NCI-H1092 treated with DMSO at 0.1 percent for 48 hours (cell line): ENCODE measurements around the gene TMEM40.
A peak's percentile ranks its signal among the peaks of the same experiment; 100 is the strongest.
"Not testable (repeated sequence)": the region's sequence is repeated elsewhere in the genome, so short reads cannot be mapped to it uniquely, and the experiment has no call there.

Experiments used
- DNase-seq: peaks from one replicate; lab custom pipeline; 2025; lab: John Stamatoyannopoulos, UW

Gene TMEM40, protein sequence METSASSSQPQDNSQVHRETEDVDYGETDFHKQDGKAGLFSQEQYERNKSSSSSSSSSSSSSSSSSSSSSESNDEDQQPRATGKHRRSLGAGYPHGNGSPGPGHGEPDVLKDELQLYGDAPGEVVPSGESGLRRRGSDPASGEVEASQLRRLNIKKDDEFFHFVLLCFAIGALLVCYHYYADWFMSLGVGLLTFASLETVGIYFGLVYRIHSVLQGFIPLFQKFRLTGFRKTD

GRCh38 chr3:12759097-12759679 is at the start of gene TMEM40:
Gene TMEM40, minus strand, starts transcription at chr3:12759259. Its CDS starts 9,427 bp downstream, at chr3:12749832.
- DNase-seq: no peak

- no peak for DNase-seq
Observed at GRCh38 chr3:12808587-12808986, 49.5 kb upstream of the TMEM40 start.

DNA sequence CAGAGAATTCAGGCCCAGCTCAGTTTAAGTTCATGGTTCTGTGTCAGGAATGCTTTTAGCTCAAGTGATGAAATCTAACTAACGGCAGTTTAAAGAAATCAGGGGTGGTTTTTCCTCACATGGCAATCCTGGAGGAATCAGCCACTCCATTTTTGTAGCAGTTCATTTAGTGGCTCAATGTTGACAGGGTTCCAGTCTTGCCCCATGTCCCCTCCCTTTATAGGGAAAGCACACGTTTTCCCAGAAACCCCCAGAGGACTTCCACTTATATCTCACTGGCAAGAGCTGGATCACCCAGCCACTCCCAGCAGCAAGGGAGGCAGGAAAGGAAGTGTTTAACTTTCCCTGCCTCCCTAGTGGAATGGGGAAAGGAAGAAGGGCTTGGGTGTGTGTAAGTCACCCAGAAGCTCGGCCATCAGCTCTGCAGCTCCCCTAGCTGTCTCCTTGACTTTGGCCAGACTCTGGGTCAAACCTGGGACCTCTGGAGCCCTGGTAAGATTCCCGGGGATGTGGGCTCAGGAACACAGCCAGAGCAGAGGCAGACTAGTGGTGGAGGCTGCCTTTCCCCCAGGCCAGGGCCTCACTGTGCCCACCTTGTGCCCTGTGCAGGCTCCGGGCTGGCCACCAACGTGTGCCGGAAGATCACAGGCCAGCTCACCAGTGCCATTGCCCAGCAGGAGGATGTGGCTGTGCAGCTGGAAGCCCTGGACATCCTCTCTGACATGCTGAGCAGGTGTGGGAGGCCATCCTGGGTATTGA is 48.7 kb upstream of the TMEM40 start:
- DNase-seq: no peak

DNA sequence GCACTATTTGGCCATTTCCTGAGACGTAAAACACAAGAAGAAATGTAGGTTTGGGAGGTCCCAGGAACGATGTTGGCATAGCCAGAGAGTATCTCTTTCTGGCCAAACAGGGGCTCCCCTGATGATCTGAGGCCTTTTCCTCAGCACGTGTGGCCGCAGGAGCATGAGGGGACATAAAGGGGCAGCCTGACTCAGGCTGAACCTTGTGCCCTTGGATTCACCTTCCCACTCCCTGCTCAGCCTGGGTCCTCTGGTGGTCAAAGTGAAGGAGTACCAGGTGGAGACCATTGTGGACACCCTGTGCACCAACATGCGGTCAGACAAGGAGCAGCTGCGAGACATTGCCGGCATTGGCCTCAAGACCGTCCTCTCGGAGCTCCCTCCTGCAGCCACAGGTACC is 48.0 kb upstream of the TMEM40 start:
- DNase-seq: no peak

- no peak for DNase-seq
Observed at GRCh38 chr3:12803371-12803770, 44.3 kb upstream of the TMEM40 start.

DNA sequence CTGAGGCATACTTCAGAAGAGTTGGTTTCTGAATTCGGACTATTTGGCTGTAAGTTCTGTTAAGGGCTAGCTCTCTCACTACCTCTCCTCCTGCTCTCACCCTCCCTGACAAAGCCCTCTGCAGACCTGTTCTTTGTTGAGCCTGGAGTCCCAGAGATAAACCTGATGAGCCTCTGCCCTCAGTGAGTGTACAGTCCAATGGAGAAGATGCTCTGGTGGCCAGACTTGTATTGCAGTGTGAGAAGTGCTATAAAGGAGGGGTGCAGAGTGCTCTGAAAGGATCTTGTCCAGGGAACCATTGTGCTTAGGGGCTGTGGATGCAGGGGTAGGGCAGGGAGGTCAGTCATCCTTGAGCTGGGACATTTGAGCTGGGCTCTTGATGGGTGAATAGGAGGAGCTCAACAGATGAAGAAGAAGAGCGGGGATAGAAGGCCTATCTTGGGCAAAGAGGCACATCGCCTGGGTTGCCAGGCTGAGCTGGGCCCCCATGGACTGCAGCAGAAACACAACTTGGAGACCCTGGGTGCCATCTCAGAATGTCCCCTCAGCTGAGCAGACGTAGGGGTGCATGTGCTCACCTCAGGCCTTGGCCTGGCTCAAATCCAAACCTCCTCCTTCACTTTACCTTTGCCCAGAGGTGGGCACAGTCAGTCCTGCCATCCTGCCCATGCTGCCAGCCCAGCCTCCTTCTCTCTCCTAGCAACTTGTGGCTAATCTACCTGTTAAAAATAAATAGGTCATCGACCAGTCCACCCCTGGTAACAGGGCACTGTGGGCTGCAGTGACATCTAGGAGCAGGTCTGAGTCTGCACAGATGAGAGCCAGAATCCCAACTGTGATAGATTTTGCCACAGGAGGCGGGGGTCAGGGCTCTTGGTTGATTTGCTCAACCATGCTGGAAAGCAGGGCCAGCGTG is 40.7 kb upstream of the TMEM40 start:
- DNase-seq: no peak

GRCh38 chr3:12798559-12799179 is 39.6 kb upstream of the TMEM40 start:
- no peak for DNase-seq

- DNase-seq: no peak
Observed at GRCh38 chr3:12797892-12798558, 39.0 kb upstream of the TMEM40 start.

DNA sequence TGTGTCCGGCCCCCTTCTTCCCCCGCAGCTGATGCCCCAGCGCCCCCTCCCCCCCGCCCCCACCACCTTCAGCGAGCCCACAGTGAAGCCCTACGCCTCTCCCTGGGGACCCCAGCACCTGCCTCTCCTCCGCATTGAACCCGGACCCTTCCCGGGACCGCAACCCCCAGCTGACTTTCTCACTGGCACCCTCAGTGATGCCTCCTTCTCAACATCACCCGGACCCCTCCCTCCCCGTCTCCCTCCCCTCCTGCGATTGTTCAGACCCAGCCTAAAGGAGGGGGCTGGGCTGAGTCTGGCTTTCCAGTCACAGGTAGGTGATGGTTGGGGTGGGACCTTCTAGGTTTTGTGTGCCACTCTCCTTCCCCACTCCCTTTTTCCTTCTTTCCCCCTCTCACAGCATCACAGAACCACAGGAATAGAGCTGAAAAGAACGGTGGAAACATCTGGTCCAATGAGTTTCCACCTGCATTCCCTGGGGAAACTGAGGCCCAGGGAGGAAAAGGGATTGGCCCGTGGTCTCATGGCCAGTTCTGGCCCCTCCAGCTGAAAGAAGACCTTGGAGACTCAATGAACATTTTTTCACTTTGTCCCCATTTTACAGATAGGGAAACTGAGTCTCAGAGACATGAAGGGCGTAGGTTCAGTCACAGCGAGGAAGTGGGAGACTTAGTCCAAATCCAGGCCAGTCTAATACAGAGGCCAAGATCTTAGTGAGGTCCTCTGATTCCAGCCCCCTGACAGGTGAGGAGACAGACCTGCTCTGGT is 38.2 kb upstream of the TMEM40 start:
- no peak for DNase-seq

DNA sequence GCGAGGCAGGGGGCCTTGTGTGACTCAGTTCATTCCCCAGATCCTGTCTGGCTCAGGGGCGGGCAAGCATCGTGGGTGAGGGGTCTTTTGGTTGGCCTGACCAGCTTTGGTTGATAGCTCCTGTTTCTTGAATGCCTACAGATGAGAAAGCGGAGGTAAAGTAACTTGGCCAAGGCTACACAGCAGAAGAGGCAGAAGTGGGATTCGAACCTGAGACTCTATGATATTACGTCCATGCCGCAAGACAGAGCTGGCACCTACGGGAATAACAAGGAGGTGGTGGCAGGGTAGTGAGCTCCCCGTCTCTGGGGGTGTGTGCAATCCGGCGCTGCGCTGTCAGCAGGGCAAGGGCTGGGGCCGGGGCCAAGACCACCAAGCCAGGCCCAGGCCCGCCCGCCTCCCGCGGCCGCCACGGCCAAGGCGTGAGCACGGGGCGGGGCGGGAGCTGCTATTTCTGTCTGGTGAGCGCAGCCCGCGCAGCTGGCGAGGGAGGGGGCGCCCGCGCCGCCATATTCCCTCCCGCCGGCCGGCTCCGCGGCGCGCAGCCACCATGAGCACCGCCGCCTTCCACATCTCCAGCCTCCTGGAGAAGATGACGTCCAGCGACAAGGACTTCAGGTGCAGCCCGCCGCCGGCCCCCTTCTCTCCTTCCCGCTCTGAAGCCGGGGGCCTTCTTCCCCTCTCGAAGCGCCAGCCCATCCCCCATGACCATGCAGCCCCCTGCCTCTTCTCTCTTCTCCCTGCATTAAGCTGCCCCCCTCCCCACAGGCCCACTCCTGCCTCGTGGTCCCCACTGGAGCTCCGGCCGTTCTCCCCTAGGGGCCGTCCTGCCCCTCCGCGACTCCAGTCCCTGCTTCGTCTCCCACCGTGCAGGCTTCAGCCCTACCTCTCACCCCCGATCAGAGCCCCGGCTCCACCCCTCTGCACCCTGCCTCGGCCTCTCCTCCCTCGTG is 37.4 kb upstream of the TMEM40 start, which contains the start of gene CAND2:
Gene CAND2 (plus strand): TSS at position 510 of the 953 bp plus-strand sequence. CDS start 41 bp downstream, at position 551.
- peak; percentile 70 for DNase-seq

DNA sequence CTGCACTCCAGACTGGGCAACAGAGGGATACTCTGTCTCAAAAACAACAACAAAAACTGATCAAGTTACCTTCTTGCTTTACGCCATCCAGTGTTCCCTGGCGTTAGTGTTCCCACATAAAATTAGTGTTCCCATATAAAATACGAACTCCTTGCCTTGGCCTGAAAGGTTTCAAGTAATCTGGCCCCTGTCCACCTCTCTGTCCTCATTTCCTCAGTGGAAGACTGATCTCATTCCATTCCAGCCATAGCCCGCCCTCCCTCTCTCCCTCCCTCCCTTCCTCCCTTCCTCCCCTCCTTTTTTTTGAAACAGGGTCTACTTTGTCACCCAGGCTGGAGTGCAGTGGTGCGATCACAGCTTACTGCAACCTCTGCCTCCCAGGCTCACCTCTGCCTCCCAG is 34.6 kb upstream of the TMEM40 start:
- DNase-seq: no peak

DNA sequence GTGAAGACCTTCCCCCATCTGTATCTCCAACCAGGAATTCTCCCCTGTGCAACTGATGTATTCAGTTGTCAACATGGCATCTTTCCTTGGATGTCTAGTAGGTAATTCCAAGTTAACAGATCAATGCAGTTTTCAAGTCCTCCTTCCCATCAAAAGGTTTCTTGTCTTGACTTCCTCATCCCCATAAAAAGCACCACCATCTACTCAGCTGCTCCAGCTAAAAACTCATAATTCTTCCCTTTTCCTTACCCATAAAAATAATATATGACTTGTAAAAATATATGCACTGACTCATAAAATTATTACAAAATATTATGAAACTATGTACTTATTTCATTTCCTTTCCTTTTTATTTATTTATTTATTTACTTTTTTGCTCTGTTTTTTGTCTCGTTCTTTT is 32.4 kb upstream of the TMEM40 start:
- DNase-seq: no peak

- DNase-seq: not testable (repeated sequence)
Observed at GRCh38 chr3:12787967-12788690, 29.1 kb upstream of the TMEM40 start.

DNA sequence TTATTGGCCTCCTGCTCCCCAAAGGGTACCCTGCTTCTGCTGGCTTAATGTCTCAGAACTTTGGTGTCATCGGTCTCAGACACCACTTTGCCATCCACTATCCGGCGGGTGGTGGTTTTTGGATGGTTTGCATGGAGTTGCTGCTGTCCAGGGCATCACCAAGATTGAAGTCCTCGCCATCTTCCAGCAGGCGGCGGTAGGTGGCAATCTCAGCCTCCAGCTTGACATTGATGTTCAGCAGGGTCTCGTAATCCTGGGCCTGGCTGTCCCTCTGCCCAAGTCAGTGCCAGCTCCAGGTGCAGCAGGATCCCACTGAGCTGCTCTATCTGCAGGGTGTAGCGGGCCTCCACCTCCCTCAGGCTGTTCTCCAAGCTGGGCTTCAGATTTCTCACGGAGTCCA is 28.3 kb upstream of the TMEM40 start:
- DNase-seq: peak; percentile 18

- no peak for DNase-seq
Observed at GRCh38 chr3:12785096-12785495, 26.0 kb upstream of the TMEM40 start.

GRCh38 chr3:12782172-12782815 is 23.2 kb upstream of the TMEM40 start:
- DNase-seq: no peak

- DNase-seq: no peak
Observed at GRCh38 chr3:12780751-12781150, 21.7 kb upstream of the TMEM40 start.

GRCh38 chr3:12777171-12777570 is 18.1 kb upstream of the TMEM40 start:
- no peak for DNase-seq
